ENCODE measurements around the gene TCEAL4. TPM values are rescaled to one million over a fixed set of nuclear protein-coding genes. Genes with fewer than 3 reads are reported as not detected.

Gene TCEAL4
- total RNA-seq: 46.5 and 51.7 TPM in 2 replicates
- long read RNA-seq, transcript TCEAL4-208 (3 exons, 1,273 nt): major isoform, 21 of 24 reads
- long read RNA-seq, partial matches to known transcripts: 0 of 24 reads
- long read RNA-seq, other reads (novel, unspliced or antisense): 2 of 24 reads

DNA sequence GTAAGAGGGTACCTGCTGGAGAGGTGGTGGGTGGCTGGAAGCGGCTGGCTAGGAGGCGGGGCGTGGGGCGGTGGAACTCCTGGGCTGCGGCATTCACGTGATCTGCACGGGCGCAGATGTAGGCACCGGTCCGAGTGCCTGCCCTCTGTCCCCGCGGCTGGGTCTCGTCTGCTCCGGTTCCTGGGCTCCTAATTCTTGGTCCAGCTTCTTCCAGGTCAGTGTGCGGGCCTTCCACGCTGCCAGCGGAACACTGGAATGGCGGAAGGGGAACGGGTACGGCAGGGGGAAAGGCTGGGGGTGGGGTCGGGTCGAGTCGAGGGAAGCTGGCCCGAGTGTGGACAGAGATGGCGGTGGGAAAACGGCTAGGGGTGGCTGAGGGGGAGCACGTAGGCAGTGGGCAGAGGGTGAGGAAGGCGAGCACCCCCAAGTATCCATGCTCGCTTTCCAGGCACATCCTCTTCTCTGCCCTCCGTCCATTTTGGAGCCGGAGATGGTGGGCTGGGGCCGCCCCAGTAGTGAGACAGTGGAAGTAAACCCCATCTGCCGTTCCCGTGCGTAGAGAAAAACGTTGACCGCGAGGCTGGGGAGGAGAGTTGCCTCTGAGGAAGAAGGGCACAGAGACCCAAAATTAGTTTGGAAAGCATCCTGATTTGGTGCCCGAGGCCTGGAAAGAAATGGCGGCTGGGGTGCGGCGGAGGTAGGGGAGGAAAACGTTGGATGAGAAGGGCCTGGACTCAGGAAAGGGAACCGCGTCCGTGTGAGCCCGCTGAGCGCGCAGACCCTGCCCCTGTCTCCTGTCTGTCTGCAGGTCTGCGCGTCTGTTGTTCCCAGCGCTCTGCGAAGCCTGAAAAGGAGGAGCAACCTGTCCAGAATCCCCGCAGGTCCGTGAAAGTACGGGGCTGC is at the start of gene TCEAL4:
TCEAL4 (plus strand) TSS at position 105 of the 903 bp plus-strand sequence. CDS start 1,161 bp downstream, outside the sequence.
- Mint-ChIP-seq H3K27ac (ENCODE audit: unreplicated experiment) (peak within 1 kb of the TSS; percentile 89), H3K36me3 (ENCODE audit: low read depth) (peaks cover 6% of the 10 kb centered on the region), H3K4me3 (peak within 1 kb of the TSS; percentile 93), H3K9me3 (peaks cover 8% of the 10 kb centered on the region), H3K4me1 (peaks cover 14% of the 10 kb centered on the region), H3K27me3 (ENCODE audit: low read depth) (peaks cover 7% of the 10 kb centered on the region)
- DNase-seq (ENCODE audit: low read depth, low spot score): no peak
- TF ChIP-seq, protein P1, sequence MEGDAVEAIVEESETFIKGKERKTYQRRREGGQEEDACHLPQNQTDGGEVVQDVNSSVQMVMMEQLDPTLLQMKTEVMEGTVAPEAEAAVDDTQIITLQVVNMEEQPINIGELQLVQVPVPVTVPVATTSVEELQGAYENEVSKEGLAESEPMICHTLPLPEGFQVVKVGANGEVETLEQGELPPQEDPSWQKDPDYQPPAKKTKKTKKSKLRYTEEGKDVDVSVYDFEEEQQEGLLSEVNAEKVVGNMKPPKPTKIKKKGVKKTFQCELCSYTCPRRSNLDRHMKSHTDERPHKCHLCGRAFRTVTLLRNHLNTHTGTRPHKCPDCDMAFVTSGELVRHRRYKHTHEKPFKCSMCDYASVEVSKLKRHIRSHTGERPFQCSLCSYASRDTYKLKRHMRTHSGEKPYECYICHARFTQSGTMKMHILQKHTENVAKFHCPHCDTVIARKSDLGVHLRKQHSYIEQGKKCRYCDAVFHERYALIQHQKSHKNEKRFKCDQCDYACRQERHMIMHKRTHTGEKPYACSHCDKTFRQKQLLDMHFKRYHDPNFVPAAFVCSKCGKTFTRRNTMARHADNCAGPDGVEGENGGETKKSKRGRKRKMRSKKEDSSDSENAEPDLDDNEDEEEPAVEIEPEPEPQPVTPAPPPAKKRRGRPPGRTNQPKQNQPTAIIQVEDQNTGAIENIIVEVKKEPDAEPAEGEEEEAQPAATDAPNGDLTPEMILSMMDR (conservative IDR thresholded peaks at IDR 0.05): no peak

- peaks cover 7% of the 10 kb centered on the region for H3K4me1 Mint-ChIP-seq
- H3K27ac Mint-ChIP-seq (ENCODE audit: unreplicated experiment): no peak overlapping the region
- H3K4me3 Mint-ChIP-seq: no peak overlapping the region
- H3K9me3 Mint-ChIP-seq: no peaks in the 10 kb centered on the region
- TF ChIP-seq, protein P1 (conservative IDR thresholded peaks at IDR 0.05): no peak
- no peak for DNase-seq (ENCODE audit: low read depth, low spot score)
- H3K36me3 Mint-ChIP-seq (ENCODE audit: low read depth): no peaks in the 10 kb centered on the region
- no peaks in the 10 kb centered on the region for H3K27me3 Mint-ChIP-seq (ENCODE audit: low read depth)
Observed at GRCh38 chrX:103536071-103536470, 49.2 kb upstream of the TCEAL4 start.

- no peaks in the 10 kb centered on the region for H3K9me3 Mint-ChIP-seq
- no peaks in the 10 kb centered on the region for H3K36me3 Mint-ChIP-seq (ENCODE audit: low read depth)
- H3K4me1 Mint-ChIP-seq: peaks cover 7% of the 10 kb centered on the region
- TF ChIP-seq, protein P1 (conservative IDR thresholded peaks at IDR 0.05): no peak
- H3K27me3 Mint-ChIP-seq (ENCODE audit: low read depth): no peaks in the 10 kb centered on the region
- H3K27ac Mint-ChIP-seq (ENCODE audit: unreplicated experiment): no peak overlapping the region
- H3K4me3 Mint-ChIP-seq: no peak overlapping the region
- DNase-seq (ENCODE audit: low read depth, low spot score): no peak
Observed at GRCh38 chrX:103536732-103537131, 48.6 kb upstream of the TCEAL4 start.

DNA sequence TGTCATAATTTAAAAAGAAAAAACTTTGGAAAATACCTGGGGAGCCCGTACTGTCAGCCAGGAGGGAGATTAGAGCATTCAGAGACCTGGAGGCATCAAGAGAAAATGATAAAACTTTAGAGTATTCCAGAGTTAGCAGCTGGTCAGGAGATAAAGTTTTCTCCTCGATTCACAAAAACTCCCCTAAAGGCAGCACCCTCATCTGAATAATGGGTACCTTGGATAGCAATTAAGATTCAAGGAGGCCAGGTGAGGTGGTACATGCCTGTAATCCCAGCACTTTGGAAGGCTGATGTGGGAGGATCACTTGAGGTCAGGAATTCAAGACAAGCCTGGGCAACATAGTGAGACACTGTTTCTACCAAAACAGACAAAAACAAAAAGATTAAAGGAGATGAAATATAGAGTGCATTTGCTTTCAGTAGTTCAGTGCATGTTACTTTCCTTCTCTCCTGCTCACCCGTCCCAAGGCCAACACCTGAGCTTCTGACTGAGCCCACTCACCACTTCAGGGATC is 47.4 kb upstream of the TCEAL4 start:
- no peak for DNase-seq (ENCODE audit: low read depth, low spot score)
- Mint-ChIP-seq H3K4me1 (peaks cover 7% of the 10 kb centered on the region), H3K27ac (ENCODE audit: unreplicated experiment) (no peak overlapping the region), H3K36me3 (ENCODE audit: low read depth) (no peaks in the 10 kb centered on the region), H3K27me3 (ENCODE audit: low read depth) (no peaks in the 10 kb centered on the region), H3K9me3 (no peaks in the 10 kb centered on the region), H3K4me3 (no peak overlapping the region)
- TF ChIP-seq, protein P1 (conservative IDR thresholded peaks at IDR 0.05): no peak

- Mint-ChIP-seq H3K4me3 (no peak overlapping the region), H3K9me3 (no peaks in the 10 kb centered on the region), H3K27ac (ENCODE audit: unreplicated experiment) (no peak overlapping the region), H3K4me1 (peaks cover 3% of the 10 kb centered on the region), H3K36me3 (ENCODE audit: low read depth) (no peaks in the 10 kb centered on the region), H3K27me3 (ENCODE audit: low read depth) (no peaks in the 10 kb centered on the region)
- DNase-seq (ENCODE audit: low read depth, low spot score): no peak
- TF ChIP-seq, protein P1 (conservative IDR thresholded peaks at IDR 0.05): no peak
Observed at GRCh38 chrX:103538728-103539127, 46.6 kb upstream of the TCEAL4 start.

Measured in neural crest cell (in vitro differentiated cells).